RPMI8226 (cell line): ENCODE data around the gene FUNDC1.

Source experiments
- DNase-seq: peaks from one replicate; pipeline ENCODE4 v3.0.0-alpha.2; 2015

FUNDC1 gene

DNA sequence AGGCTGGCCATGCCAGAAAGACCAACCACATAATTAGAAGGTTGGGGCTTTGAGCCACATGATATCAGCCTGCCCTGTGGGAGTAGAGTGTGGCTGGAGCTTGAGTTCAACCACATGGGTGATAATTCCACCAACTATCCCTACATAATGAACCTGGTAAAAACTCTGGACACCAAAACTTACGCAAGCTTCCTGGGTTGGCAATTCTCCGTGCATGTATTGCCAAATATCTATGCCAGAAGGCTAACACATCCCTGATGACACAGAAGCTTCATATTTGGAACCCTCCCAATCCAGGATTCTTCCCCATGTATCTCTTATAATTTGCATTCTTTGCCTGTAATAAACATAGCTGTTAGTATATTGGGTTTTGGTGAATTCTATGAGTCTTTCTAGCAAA is 68.2 kb downstream of the FUNDC1 start:
- DNase-seq = no peak
